GM18867 (cell line): ENCODE results near the gene MYH11.
"Not testable (repeated sequence)": the region's sequence is repeated elsewhere in the genome, so short reads cannot be mapped to it uniquely, and the experiment has no call there.

Source experiments
- ATAC-seq: cut with Tn5 transposase; IDR thresholded peaks from one replicate; pipeline ENCODE4 v1.9.1; 2021; ENCODE audit warnings: mild to moderate bottlenecking, moderate library complexity; ENCODE audit not compliant: unreplicated experiment

MYH11 gene

GRCh38 chr16:15723808-15724207 is 133.0 kb downstream of the MYH11 start:
- no peak for ATAC-seq

- no peak for ATAC-seq
These were observed 135.8 kb downstream of the MYH11 start for GRCh38 chr16:15721018-15721417.

- no peak for ATAC-seq
These were observed 140.0 kb downstream of the MYH11 start for GRCh38 chr16:15716694-15717447.

GRCh38 chr16:15715221-15715620 is 141.6 kb downstream of the MYH11 start:
- no peak for ATAC-seq

- no peak for ATAC-seq
These were observed 142.2 kb downstream of the MYH11 start for GRCh38 chr16:15714393-15715172.

- ATAC-seq, result no peak
These were observed 147.8 kb downstream of the MYH11 start for GRCh38 chr16:15708997-15709396.

GRCh38 chr16:15708096-15708495 is 148.7 kb downstream of the MYH11 start:
- no peak for ATAC-seq

- no peak for ATAC-seq
These were observed 149.5 kb downstream of the MYH11 start for GRCh38 chr16:15707332-15707731.

- no peak for ATAC-seq
These were observed 151.7 kb downstream of the MYH11 start for GRCh38 chr16:15705064-15705565.

- no peak for ATAC-seq
These were observed 152.3 kb downstream of the MYH11 start for GRCh38 chr16:15704545-15704987.

- no peak for ATAC-seq
These were observed 153.6 kb downstream of the MYH11 start for GRCh38 chr16:15703029-15703736.

GRCh38 chr16:15701975-15702970 is 154.6 kb downstream of the MYH11 start:
- ATAC-seq, result no peak

GRCh38 chr16:15701367-15701766 is 155.5 kb downstream of the MYH11 start:
- no peak for ATAC-seq

- no peak for ATAC-seq
These were observed 157.0 kb downstream of the MYH11 start for GRCh38 chr16:15699819-15700218.

GRCh38 chr16:15694499-15694898 is 162.3 kb downstream of the MYH11 start:
- no peak for ATAC-seq

GRCh38 chr16:15692508-15692907 is 164.3 kb downstream of the MYH11 start:
- ATAC-seq, result not testable (repeated sequence)

- no peak for ATAC-seq
These were observed 165.8 kb downstream of the MYH11 start for GRCh38 chr16:15691046-15691445.

GRCh38 chr16:15690296-15690695 is 166.5 kb downstream of the MYH11 start:
- no peak for ATAC-seq

- no peak for ATAC-seq
These were observed 167.5 kb downstream of the MYH11 start for GRCh38 chr16:15689290-15689689.

- ATAC-seq, result no peak
These were observed 170.5 kb downstream of the MYH11 start for GRCh38 chr16:15686287-15686686.
